Measurements from ENCODE around the gene GAS7.

- TF ChIP-seq, protein P1, sequence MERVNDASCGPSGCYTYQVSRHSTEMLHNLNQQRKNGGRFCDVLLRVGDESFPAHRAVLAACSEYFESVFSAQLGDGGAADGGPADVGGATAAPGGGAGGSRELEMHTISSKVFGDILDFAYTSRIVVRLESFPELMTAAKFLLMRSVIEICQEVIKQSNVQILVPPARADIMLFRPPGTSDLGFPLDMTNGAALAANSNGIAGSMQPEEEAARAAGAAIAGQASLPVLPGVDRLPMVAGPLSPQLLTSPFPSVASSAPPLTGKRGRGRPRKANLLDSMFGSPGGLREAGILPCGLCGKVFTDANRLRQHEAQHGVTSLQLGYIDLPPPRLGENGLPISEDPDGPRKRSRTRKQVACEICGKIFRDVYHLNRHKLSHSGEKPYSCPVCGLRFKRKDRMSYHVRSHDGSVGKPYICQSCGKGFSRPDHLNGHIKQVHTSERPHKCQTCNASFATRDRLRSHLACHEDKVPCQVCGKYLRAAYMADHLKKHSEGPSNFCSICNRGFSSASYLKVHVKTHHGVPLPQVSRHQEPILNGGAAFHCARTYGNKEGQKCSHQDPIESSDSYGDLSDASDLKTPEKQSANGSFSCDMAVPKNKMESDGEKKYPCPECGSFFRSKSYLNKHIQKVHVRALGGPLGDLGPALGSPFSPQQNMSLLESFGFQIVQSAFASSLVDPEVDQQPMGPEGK (CRISPR knock-in tag; IDR thresholded peaks at IDR 0.05; ENCODE audit: borderline replicate concordance): no peak
- TF ChIP-seq, protein P2, sequence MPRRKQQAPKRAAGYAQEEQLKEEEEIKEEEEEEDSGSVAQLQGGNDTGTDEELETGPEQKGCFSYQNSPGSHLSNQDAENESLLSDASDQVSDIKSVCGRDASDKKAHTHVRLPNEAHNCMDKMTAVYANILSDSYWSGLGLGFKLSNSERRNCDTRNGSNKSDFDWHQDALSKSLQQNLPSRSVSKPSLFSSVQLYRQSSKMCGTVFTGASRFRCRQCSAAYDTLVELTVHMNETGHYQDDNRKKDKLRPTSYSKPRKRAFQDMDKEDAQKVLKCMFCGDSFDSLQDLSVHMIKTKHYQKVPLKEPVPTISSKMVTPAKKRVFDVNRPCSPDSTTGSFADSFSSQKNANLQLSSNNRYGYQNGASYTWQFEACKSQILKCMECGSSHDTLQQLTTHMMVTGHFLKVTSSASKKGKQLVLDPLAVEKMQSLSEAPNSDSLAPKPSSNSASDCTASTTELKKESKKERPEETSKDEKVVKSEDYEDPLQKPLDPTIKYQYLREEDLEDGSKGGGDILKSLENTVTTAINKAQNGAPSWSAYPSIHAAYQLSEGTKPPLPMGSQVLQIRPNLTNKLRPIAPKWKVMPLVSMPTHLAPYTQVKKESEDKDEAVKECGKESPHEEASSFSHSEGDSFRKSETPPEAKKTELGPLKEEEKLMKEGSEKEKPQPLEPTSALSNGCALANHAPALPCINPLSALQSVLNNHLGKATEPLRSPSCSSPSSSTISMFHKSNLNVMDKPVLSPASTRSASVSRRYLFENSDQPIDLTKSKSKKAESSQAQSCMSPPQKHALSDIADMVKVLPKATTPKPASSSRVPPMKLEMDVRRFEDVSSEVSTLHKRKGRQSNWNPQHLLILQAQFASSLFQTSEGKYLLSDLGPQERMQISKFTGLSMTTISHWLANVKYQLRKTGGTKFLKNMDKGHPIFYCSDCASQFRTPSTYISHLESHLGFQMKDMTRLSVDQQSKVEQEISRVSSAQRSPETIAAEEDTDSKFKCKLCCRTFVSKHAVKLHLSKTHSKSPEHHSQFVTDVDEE (CRISPR knock-in tag; IDR thresholded peaks at IDR 0.05): no peak
- TF ChIP-seq ZNF70 (CRISPR knock-in tag; IDR thresholded peaks at IDR 0.05) (no peak), PPARA (CRISPR knock-in tag; IDR thresholded peaks at IDR 0.05; ENCODE audit: borderline replicate concordance) (no peak), OSR1 (CRISPR knock-in tag; IDR thresholded peaks at IDR 0.05) (no peak), GLIS3 (CRISPR knock-in tag; IDR thresholded peaks at IDR 0.05) (no peak), ZFP3 (CRISPR knock-in tag; IDR thresholded peaks at IDR 0.05) (no peak), ZFP30 (CRISPR knock-in tag; IDR thresholded peaks at IDR 0.05) (no peak), ZC3H10 (CRISPR knock-in tag; IDR thresholded peaks at IDR 0.05) (no peak), ZNF8 (CRISPR knock-in tag; IDR thresholded peaks at IDR 0.05) (no peak), BACH2 (CRISPR knock-in tag; IDR thresholded peaks at IDR 0.05; ENCODE audit: borderline replicate concordance) (no peak), ISL1 (CRISPR knock-in tag; IDR thresholded peaks at IDR 0.05) (no peak)
- TF ChIP-seq, protein P3, sequence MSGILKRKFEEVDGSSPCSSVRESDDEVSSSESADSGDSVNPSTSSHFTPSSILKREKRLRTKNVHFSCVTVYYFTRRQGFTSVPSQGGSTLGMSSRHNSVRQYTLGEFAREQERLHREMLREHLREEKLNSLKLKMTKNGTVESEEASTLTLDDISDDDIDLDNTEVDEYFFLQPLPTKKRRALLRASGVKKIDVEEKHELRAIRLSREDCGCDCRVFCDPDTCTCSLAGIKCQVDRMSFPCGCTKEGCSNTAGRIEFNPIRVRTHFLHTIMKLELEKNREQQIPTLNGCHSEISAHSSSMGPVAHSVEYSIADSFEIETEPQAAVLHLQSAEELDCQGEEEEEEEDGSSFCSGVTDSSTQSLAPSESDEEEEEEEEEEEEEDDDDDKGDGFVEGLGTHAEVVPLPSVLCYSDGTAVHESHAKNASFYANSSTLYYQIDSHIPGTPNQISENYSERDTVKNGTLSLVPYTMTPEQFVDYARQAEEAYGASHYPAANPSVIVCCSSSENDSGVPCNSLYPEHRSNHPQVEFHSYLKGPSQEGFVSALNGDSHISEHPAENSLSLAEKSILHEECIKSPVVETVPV (CRISPR knock-in tag; IDR thresholded peaks at IDR 0.05): no peak
Observed at GRCh38 chr17:10198509-10199249, at the start of gene GAS7.
